T-helper 2 cell (primary cell): ENCODE measurements around the gene GLS.
"Not testable (repeated sequence)": the region's sequence is repeated elsewhere in the genome, so short reads cannot be mapped to it uniquely, and the experiment has no call there.

Source experiments
- DNase-seq, 5 experiments: peaks; one replicate each; pipeline versions ENCODE4 v3.0.0 to v3.0.0-alpha.2; 2012 to 2022
- total RNA-seq, 2 donors: gene quantifications; one replicate each; lab custom pipeline; 2026; lab: John Stamatoyannopoulos, UW

Gene GLS
- total RNA-seq: 279 to 372 reads per million in 2 donors

DNA sequence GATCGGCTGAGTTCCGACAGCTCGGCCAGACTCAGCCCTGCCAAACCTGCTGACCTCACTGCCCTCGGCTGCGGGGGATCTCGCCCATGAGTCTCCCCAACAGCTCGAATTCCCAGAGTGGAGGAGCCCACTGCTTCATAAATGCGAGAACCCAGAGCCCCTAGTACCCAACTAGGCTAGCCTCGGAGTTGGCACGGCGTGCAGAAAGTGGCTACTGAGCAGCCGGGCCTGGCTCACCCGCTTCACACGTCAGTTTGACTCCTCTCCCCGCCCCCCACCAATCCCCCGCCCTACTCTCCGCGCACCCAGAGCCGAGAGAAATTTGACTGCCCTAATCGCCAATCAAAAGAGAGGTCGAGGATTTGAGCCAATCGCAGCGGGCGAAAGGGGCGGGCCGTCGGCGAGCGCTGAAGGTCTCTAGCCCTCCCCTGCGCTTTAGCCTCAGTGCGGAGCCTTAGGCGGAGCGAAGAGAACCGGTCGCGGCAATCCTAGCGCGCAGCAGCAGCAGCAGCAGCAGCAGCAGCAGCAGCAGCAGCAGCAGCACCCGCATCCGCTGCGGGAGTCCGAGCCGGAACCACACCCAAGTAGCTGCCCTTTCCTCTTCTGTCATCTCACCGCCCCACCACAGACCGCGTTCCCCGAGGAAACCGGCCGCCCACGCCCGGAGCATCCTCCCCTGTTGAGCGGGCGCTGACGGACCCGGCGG is at the start of gene GLS:
GLS (plus strand) TSS at position 444 of the 706 bp plus-strand sequence. CDS start 264 bp downstream, outside the sequence.
- DNase-seq: peak; percentile 84 to 99 (median 95)

DNA sequence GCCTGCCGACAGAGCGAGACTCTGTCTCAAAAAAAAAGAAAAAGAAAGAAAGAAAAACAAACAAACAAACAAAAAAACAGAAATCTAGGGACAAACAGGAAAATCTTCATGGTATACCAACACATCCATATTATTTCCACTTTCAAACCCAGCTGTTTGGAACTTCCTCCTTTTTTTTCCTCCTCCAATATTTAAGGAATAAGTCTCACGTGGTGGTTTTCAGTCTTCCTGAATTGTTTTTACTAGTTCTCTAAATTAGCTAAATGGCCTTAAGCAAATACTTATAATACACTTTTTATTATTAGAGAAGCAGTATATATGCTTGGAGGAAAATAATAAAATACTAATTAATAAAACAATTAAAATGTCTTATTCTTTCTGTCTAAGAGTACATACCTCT is 48.7 kb upstream of the GLS start:
- DNase-seq: no peak

DNA sequence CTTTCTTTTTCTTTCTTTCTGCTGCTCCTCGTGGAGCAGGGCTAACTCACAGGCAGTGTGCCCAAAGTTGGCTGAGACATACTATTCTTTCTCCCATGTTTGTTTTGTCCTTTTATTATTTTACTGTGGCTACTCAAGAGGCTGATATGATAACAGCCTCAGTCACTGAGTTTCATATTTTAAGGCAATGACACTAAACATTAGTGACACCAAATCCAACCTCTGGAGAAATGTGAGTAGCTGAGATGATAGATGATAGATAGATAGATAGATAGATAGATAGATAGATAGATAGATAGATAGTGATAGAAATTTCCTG is 45.8 kb upstream of the GLS start:
- DNase-seq: no peak

DNA sequence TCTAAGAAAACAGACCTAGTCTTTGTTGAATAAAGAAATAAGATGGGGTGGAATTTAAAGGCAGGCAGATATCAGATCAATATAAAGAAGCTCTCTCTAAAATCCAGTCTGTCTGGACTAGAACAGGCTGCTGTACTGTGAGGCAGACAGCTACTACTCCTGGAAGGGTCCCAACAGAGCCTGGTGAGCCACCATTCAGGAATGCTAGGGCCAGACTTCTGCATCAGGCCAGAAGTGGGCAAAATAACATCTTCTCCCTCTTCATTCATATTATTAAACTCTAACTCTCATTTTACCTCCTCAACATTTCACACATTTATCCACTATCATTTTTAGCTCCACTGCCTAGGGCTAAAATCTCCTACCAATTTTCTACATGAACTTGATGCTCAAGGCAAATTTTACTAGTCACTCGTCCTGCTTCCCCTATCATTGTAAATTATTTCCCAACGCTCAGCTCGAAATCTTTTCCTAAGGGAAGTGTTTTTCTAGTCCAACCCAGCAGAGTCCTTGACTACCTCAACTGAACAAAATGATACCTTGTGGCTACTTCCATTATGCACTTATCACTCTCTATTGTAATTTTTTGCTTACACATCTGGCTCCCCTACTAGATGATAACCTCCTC is 45.2 kb upstream of the GLS start:
- DNase-seq: no peak

DNA sequence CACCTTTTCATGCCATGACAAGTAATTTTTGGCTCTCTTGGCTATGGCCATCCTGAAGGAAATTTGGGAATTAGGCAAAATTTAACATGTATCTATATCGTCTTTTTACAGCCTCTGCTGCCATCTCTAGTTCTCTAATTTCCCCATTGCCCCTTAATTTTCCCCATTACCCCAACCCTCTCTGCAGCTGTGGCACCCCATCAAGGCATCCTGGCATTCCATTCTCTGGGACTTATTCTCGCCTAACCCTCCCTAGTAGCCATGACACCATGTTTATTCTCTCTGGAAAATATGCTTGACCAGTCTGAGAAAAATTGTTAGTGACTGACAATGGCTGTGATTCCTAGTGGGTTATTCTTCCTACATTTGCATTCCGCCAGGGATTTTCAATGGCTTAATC is 43.9 kb upstream of the GLS start:
- DNase-seq: no peak

DNA sequence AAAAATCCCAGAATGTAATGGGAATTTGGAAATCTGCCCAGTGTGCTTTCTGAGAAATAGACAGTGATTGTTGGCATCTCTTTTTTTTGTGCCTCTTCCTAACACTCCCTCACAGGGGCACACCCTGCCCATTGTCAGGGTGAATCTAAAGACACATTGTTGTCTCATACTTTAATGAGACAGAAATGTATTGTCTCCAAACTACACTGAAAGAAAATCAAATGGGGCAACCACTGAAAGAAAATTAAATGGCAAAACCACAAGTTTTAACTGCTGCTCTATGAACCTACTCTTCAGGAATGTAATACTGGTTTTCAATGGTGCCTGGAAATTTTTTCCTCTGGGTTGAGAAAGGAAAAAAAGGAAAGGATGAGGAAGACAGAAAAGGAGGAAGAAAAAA is 43.2 kb upstream of the GLS start:
- no peak for DNase-seq

DNA sequence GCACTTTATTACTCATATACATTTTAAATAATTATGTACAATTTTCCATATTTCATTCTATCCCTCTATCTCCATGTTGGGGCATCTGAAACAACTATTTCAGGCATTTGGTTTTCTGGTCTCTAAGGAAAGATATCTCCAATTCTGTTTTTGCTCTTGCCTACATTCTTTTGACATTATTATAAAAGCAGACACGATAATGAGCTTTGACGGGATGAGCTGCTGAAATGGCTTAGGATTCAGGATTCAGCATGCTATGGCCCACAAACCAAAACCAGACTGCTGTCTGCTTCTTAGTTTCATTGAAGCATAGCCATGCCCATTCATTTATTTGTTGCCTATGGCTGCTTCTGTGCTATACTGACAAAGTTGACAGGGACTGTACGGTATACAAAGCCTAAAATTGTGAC is 42.7 kb upstream of the GLS start:
- no peak for DNase-seq

DNA sequence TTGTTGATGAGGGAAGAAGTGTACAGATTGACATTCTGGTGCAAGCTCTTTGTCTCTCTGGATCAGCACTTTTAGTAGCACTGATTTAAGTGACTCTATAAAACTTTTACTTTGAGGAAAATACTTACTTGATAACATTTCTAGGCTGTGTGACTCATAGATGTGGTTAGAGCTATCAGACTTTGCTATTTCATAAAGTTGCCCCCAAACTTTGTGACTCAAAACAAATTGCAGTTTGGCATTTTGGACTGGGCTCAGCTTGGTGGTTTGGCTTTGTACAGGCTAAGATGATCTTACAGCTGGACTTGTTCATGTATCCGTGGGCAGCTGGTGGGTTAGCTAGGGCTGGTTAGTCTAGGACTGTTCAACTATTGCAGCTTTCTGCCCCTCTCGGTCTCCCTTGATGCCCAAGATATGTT is 42.1 kb upstream of the GLS start:
- peak in 1 of 5 experiments; percentile 51 for DNase-seq

DNA sequence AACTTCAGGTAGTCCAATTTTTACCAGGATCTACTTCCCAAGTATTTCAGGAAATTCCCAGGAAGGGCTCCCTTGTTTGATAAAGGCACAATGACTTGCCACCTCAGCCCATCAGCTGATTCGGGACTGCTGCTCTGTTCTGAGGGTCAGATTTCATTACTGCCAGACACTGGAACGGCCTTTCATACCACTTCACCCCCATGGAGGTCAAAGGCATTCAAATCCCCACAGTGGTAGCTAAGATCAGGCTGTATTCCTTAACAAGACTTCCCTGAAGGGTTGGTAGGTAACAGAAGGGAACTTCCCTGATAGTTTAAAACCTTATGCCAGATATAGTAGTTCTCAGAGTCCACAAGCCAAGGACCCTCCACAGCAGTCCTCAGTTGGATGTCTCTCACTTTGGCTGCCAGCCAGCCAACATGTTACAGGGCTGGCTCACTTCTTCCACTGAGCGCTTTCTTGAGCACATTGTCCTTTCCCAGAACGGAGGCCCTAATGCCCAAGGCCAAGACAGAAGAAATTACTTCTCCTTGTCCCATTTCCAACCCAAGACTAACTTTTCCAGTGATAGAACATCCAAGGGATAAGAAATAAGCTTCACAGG is 40.0 kb upstream of the GLS start:
- DNase-seq: no peak

DNA sequence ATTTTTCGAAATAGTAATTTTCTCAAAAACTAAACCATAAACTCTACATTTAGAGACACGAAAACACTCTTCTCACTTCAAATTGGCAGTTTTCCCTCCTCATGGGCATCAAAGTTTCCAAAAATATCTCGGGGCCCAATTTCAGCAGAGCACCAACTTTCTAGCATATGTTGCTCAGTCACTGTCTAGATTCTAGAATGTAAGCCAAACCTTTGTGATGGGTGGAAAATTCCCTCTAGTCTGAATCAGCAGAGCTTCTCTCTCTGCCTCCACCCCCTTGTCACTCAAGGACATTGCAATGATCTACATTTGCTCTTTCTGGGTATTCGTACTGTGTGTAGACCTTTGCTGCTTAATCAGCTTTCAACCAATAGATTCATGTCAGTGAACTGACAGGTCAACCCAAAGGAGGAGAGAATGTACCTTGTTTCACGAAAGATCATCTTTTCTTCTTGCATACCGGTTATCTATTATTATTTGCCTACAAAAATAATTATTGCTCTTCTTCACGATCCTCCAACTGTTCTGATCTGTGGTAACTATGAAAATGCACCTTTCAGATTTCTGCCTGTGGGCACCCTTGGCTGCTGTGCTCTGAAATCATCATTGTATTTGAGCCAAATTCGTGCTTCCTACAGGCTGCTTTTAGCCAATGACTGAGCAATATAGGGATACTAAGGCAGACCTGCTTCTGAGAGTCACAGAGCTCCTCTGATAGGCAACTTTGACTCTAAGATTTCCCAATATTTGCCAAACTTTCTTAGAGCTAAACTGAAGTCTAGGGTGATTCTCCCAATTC is 38.7 kb upstream of the GLS start:
- DNase-seq: no peak

DNA sequence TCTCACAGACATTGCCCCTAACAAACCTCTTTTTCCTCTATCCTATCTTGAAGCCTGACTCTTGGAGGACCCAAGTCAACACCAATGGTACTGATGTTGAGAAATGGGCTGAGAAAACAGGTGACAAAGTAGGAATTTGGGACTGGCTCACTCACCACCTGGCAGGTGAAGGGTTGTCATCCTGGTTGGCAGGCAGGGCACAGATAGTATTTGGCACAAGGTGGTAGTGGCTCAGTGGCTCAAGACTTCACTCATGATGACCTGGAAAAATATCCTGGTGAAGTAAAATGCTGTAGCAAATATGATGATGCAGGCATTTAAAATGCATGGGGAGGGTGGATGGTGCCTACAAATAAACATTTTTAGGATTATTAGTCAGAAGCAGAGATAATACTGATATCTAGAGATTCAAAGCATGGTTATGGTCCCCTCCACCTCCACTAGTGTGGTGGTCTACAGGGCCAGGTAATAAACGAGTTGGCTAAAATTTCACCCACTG is 38.0 kb upstream of the GLS start:
- DNase-seq: no peak

DNA sequence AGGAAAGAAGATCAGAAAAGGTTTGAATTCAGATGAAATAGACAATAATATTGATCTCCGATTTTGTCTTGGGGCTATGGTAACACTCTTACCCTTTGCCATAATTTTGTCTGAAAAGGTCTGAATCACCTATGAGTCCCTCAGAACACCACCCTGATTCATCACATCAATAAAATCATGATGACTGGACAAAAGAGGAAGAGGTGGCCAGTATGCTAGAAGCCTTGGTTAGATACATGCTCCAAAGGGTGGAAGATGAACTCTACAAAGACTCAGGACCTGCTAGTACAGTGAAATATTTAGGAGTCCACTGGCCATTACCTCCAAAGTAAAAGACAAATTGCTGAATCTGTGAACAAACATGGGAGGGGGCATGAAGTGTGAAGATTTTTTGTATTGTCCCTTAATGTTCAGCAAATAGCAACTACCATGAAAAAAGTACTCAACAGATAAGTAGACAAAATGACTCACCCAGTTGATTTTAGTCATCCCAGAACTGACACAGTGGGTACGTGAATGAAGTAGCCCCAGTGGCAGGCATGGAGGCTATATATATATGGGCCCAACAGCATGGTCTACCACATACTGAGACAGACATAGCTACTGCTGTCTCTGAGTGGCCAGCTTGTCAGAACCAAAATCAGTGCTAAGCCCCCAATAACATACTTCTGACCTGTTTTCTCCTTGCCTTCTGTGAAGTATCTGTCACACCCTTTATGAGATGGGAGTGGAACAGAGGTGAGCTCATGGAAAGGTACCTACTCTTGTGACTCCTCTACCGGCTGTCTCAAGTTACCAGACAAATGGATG is 36.5 kb upstream of the GLS start:
- peak in 2 of 5 experiments; percentile 13 to 88 for DNase-seq

DNA sequence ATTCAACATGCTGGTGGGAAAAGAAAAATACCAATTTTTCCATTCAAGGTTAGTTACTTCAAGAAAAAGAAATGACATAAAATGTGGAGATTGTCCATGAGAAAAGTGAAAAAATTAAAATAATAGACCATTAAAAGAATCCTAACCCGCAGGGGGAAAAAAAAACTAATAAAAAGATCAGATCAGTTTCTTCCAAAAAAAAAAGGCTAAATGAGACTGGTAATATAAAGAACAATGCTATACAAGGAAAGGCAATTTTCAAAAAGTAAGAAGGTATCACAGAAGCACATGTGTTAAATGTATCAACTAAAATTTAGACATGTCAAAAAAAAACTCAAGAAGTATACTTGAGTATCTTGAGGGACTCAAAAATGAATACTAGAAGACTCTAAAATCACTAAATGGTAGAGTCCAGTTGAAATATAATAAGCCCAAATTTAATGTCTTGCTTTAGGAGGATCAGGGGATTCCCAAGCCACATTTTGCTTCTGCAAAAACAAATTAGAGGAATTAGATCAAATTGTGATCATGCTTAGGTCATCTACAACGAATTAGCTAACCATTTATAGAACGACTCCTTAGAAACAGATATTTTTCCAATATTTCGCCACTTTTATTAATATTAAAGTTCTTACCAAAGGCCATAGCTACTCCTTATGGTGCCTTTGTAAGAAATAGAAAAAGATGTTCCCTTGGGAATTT is 35.8 kb upstream of the GLS start:
- DNase-seq: no peak

DNA sequence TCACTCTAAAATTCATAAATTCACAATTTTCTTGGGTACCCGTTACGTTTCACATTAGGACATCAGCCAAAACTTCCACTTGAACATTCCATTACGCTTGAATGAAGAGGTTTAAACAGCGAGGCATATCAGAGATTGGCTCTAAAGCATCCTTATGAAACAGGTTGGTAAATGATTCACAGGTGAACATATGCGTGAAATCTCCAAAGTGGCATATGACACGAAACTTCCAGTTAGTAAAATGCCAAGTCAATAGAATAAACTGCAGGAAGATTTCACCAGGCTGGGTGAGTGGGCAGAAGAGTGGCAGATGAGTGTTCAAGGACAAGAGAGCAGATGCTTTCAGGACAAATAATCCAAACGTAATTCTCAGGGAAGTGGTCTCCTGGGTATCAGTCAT is 33.9 kb upstream of the GLS start:
- DNase-seq: no peak

DNA sequence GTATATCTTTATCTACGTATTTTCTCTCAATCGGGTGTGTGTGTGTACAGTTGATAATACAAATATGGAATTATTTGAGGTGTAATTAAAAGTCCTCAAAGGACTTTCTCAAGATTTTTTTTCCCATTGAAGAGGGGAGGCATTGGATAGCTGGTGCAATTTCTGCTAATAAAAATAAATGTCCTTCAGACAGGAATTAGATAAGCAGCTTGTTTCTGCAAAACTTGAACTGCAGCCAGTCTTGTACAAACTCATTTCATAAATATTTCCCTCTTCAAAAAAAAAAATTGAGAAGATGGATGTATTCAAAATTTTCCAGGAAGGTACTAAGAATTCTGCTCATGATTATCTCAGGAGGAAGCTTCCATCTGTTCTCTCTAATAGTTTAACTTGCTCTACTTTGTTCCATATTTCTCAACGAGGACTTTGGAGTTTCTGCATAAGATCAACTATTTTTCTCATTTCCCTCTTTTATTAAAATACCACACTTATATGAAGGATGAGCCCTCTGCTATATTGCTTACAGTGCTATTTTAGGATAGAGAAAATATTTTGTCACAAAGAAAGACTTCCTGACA is 33.0 kb upstream of the GLS start:
- no peak for DNase-seq

DNA sequence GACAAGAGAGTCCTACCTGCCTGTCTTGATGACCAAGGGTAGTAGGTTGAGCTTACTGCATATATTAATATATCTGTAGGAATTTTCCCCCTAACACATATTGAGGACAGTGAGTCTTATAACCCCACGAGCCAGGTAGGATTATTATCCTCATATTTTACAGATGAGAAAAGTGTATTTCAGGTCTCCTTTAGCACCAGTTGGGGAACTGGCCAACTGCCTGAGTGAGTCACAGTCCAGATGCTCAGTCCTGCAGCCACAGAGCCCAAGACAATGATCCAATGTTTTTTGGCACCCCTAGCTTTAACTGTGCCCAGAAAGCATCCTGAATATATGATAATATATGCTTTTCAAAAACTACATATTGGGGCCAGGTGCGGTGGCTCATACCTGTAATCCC is 30.8 kb upstream of the GLS start:
- DNase-seq: no peak

DNA sequence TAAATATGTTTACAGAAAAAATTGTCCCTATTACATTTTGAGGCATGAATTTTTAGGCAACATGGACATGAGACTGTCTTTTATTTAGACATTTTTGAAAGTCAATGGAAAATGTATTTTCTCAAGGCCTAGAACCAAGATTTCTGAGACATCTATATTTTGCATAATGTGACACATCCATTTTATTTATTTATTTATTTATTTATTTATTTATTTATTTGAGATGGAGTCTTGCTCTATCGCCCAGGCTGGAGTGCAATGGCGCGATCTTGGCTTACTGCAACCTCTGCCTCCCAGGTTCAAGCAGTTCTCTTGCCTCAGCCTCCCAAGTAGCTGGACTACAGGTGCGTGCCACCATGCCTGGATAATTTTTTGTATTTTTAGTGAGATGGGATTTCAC is 27.6 kb upstream of the GLS start:
- not testable (repeated sequence) for DNase-seq

DNA sequence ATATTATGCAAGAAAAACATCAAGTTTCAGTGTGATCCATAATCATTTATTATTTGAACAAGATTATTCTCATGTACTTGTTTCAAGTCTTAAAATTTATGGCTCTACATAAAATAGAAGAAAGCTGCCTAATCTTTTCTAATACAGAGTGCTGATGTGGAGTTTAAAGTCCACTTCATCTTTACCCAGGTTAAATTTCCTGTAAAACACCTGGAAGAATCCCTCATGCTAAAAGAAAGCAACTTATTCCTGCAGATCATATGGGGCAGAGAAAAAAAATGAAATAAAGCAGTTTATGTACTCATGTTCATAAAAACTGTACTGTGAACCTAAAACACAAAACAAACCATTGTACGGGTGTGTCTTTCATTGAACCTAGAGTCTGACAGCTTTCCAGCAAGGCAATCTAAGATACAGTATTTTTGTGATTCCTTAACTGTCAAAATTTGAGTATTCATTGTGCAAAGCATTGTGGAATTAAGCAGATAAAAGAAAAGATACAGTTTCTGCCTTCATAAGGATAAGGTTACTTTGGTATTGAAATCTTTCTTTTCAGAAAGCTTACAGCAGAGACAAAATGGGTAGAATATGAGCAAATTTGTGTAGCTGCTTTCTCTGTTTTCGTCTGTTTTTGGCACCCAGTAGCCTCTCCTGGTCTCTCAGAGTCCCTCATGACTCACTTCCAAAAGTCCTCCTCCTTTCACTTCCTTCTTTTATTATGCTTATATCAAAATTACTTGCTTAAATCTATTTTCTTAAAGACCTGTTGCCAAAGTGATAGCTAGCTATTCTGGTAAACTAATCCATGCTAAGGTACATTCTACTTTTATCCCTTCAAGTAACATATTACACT is 26.9 kb upstream of the GLS start:
- DNase-seq: no peak

DNA sequence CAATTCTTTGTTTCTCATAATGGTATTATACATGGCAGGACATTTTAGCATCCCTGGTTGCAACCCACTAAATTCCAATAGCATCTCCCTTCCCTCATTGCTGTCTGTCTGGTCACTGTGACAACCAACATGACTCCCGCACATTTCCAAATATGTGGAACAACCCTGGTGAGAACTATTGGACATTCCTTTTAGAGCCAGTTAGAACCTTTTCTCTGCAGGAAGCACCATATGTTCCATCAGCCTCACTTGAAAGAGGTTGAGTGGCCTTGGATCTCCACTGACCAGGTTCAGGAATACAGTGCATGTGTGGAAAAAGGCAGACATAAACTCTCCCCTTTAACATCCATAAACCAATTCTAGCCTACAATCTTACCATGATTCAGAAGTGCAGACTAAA is 25.9 kb upstream of the GLS start:
- DNase-seq: no peak

DNA sequence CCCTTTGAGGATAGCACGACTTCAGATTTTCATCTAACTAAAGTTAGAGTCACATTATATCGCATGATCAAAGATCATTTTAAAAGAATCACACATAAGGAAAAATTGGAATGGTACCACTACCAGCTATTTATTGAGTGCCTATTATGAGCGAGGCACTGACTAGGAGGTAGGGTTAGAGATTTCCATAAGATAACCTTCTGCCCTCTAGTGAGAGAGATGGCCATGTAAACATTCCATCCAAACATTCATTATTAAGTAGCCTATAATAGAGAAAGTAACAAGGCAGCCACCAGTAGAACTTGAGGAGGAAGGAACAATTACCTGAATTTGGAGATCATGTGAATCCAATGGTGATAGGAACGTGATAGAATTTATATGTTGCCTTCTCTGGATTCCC is 25.4 kb upstream of the GLS start:
- no peak for DNase-seq
